Heart right ventricle (tissue), 16 donors: ENCODE results near the gene ARHGAP22. TPM values are rescaled to one million over a fixed set of nuclear protein-coding genes. Genes with fewer than 3 reads are reported as not detected.

ENCODE experiments used
- ATAC-seq, 8 donors: fragments of 200-7000 bp; cut with Tn5 transposase; one replicate each; pipeline ENCODE4 v1.9.1; 2020; ENCODE audit warnings: mild to moderate bottlenecking in 8 of 8, moderate library complexity in 8 of 8, moderate number of reproducible peaks in 1 of 8
- DNase-seq, 2 donors: peaks; one replicate each; pipeline ENCODE4 v3.0.0-alpha.2; 2020
- H3K27ac ChIP-seq, 10 donors: fragments of 200-600 bp; sonication (generic) in 2 of 10; one replicate each; pipeline versions ENCODE4 v1.5.0 to v1.8.0; 2020 to 2022; ENCODE audit warnings: mild to moderate bottlenecking in 3 of 10
- H3K27me3 ChIP-seq, 7 donors: fragments of 200-600 bp; one replicate each; pipeline ENCODE4 v1.8.0; 2021 to 2022; ENCODE audit warnings: mild to moderate bottlenecking in 2 of 7
- H3K36me3 ChIP-seq, 9 donors: fragments of 200-600 bp; sonication (generic) in 1 of 9; one replicate each; pipeline versions ENCODE4 v1.5.0 to v1.8.0; 2020 to 2022; ENCODE audit warnings: mild to moderate bottlenecking in 2 of 9
- H3K4me1 ChIP-seq, 9 donors: fragments of 200-600 bp; sonication (generic) in 1 of 9; one replicate each; pipeline versions ENCODE4 v1.5.0 to v1.8.0; 2020 to 2022; ENCODE audit warnings: mild to moderate bottlenecking in 4 of 9
- H3K4me3 ChIP-seq, 10 donors: fragments of 200-600 bp; sonication (generic) in 2 of 10; one replicate each; pipeline versions ENCODE4 v1.5.0 to v1.8.0; 2020 to 2022; ENCODE audit warnings: mild to moderate bottlenecking in 7 of 10, moderate library complexity in 2 of 10
- H3K9me3 ChIP-seq, 11 donors: fragments of 200-600 bp in 10 of 11; sonication (generic) in 2 of 11; one replicate each; pipeline versions ENCODE4 v1.5.0 to v1.8.0; 2013 to 2022; ENCODE audit warnings: mild to moderate bottlenecking in 2 of 11, control low read depth in 1 of 11, moderate library complexity in 1 of 11
- WGBS, 2 donors: extraction: QIAGEN DNeasy Blood & Tissue Kit; methylation state at CpG; one replicate each; pipeline ENCODE4 v1.1.7; 2013; ENCODE audit warnings: inconsistent platforms in 1 of 2; 5-methylcytosine and 5-hydroxymethylcytosine counted together
- intact Hi-C, 10 donors: fragments of 100-400 bp; cut with DNase I; formaldehyde crosslinking; loops; one replicate each; pipeline versions ENCODE4 v1.11.1 to v1.14.2; 2022
- polyA plus RNA-seq, 2 donors: library from polyadenylated mRNA; stranded (reverse); fragments of 200-250 nt; gene quantifications; one replicate each; pipeline ENCODE4 v1.2.3, GENCODE V29; 2013
- total RNA-seq, 10 donors: library from RNA; stranded (reverse); fragmentation: NEBNext Ultra II Directional in 3 of 10; extraction: Animal tissue kit (Norgen Biotek cat#: 25700) in 3 of 10; gene quantifications; one replicate each; pipeline versions ENCODE4 v1.2.1 to v1.2.4, GENCODE V29; 2021 to 2023
- TF ChIP-seq, protein P1 (sequence below), 9 donors: fragments of 200-600 bp; sonication (generic) in 2 of 9; IDR thresholded peaks; one replicate each; pipeline versions ENCODE4 v1.5.0 to v1.8.0; 2021 to 2022; ENCODE audit warnings: antibody characterized with exemption in 9 of 9, mild to moderate bottlenecking in 5 of 9, moderate library complexity in 1 of 9
- donor health status: Arrhythmogenic right ventricular cardiomyopathy.
- donor health status: ischemic (EF 13 %, LVEDD 7.1; RV severe dilation, severe dysfunction).
- donor health status: healthy with polysubstance abuse.
- donor health status: DM: no; HTN: yes; CAD: no.
- donor health status: DM: no; HTN: no; CAD: no.
- donor health status: ischemic (EF 25% LVEDD 6.9; RV normal size, moderate dysfunction).
- donor health status: ischemic (EF 25% LVEDD 5.7; RV mildly dilated, moderate dysfunction).
- donor health status: healthy.
- donor health status: DM: yes; HTN: yes; CAD: no.
- donor health status: Ischemic cardiomyopathy.
- donor health status: ischemic (EF 35%, LVEDD 5.7; RV mildly dilated, moderate dysfunction).
- donor health status: nonischemic (EF 11% LVEDD 7.7; RV severe dilation, severe dysfunction).
- donor health status: DM: yes; HTN: yes; CAD: no.
- donor health status: PGD.
- donor health status: ischemic (EF 29% LVEDD 5.4; RV normal size, mild dysfunction).
- donor health status: nonischemic (EF 23%, LVEDD 6.1; RV moderate dilation, normal function).

Gene ARHGAP22
- total and polyA plus RNA-seq, 12 donors = 1.5 to 9.3 (median 2.8) TPM

DNA sequence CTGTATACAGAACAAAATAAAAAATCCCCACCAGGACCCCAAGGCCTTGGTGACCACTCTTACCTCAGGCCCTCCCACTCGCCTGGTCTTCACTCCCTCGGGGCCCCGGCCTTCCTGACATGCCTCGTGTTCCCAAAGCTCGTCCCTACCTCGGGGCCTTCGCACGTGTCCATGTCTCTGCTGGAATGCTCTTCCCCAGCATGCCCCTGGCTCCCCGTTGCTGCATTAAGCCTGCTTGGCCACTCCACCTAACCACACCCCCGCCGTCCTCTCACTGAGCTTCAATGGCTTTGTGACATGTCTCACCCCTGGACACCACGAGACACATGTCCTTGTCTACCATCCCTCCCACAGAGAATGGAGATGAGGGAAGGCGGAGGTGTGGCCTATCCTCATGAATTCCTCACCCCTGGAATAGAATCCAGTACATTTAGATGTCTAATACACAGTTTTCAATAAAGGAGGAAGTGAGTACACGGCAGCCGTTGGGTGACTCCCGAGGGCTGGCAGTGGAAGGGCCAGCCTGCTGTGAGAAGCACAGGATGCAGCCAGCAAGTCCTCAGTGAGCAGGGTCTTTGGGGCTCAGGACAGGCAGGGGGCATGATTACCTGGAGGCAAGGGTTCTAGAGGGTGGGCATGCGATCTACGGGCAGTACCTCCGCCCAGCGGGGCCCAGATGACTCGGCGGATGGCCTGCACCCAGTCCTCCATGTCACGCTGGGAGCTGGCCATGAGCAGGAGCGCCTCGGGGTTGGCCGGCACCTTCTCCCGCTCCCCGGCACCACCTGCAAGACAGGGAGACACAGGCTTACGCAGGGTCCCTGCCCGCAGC, 125.7 kb downstream of the ARHGAP22 start:
- TF ChIP-seq, protein P1, sequence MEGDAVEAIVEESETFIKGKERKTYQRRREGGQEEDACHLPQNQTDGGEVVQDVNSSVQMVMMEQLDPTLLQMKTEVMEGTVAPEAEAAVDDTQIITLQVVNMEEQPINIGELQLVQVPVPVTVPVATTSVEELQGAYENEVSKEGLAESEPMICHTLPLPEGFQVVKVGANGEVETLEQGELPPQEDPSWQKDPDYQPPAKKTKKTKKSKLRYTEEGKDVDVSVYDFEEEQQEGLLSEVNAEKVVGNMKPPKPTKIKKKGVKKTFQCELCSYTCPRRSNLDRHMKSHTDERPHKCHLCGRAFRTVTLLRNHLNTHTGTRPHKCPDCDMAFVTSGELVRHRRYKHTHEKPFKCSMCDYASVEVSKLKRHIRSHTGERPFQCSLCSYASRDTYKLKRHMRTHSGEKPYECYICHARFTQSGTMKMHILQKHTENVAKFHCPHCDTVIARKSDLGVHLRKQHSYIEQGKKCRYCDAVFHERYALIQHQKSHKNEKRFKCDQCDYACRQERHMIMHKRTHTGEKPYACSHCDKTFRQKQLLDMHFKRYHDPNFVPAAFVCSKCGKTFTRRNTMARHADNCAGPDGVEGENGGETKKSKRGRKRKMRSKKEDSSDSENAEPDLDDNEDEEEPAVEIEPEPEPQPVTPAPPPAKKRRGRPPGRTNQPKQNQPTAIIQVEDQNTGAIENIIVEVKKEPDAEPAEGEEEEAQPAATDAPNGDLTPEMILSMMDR (IDR thresholded peaks at IDR 0.05) = no peak
- ATAC-seq (no peak), DNase-seq (no peak)
- intact Hi-C loops = loop anchor here in 1 of 10 donors (5.0 kb wide), 1 partner anchor 102 kb away; no protein-coding TSS in a partner anchor
- Histone ChIP-seq H3K27ac (no peak overlapping the region), H3K27me3 (no peaks in the 10 kb centered on the region), H3K4me1 (peaks cover 0 to 12% (median 0%) of the 10 kb centered on the region in 9 donors), H3K9me3 (no peaks in the 10 kb centered on the region), H3K4me3 (no peak overlapping the region), H3K36me3 (peaks cover 0 to 2% (median 0%) of the 10 kb centered on the region in 9 donors)
- 84 to 87% methylated on average over 30 of the region's 30 CpGs for WGBS, 2 donors

DNA sequence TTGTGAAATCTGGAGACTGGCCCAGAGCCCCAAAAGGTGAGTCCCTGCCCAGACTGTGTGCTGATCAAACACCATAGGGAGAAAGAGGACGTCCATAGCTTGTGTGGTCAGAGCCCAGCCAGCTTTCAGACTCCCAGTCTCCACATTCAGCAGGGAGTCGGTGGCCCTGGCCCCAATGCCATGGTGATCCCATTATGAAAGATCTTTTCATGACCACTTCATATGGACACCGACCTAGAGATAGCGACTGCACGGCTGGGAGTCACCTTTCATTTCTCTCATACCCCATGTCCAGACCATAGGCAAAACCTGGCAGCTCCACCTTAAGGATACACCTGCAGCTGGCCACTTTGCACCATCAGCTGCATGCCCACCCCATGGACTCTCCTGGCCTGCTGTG, 126.4 kb downstream of the ARHGAP22 start:
- TF ChIP-seq, protein P1 (IDR thresholded peaks at IDR 0.05) = no peak
- Histone ChIP-seq H3K4me3 (no peak overlapping the region), H3K9me3 (no peaks in the 10 kb centered on the region), H3K4me1 (peaks cover 0 to 12% (median 0%) of the 10 kb centered on the region in 9 donors), H3K27ac (no peak overlapping the region), H3K36me3 (peaks cover 0 to 2% (median 0%) of the 10 kb centered on the region in 9 donors), H3K27me3 (no peaks in the 10 kb centered on the region)
- DNase-seq = no peak
- 94 to 95% methylated on average over 5 of the region's 5 CpGs for WGBS, 2 donors
- intact Hi-C loops = loop anchor here in 1 of 10 donors (5.0 kb wide), 1 partner anchor 101 kb away; no protein-coding TSS in a partner anchor
- ATAC-seq = no peak

DNA sequence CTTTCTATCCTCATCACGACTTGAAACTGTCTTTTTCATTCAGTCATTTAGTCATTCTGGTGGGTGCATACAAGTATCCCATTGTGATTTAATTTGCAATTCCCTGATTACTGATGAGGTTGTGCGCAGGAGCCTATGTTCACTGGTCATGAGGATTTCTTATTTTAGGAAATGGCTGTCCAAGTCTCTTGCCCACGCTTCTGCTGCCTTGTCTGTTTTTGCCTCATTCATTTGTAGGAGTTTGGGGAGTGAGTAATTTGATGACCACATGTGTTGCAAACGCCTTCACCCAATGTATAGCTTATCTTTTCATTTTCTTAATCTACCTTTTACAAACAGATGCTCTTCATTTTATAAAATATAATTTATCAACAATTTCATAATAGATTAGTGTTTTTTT, 127.3 kb downstream of the ARHGAP22 start:
- Histone ChIP-seq H3K27ac (no peak overlapping the region), H3K9me3 (peaks cover 0 to 6% (median 0%) of the 10 kb centered on the region in 11 donors), H3K4me3 (no peak overlapping the region), H3K4me1 (peaks cover 0 to 12% (median 0%) of the 10 kb centered on the region in 9 donors), H3K36me3 (peaks cover 0 to 2% (median 0%) of the 10 kb centered on the region in 9 donors), H3K27me3 (no peaks in the 10 kb centered on the region)
- no peak for ATAC-seq
- DNase-seq = no peak
- intact Hi-C loops = loop anchor here in 1 of 10 donors (5.0 kb wide), 1 partner anchor 100 kb away; no protein-coding TSS in a partner anchor
- 79 to 90% methylated on average over 4 of the region's 4 CpGs for WGBS, 2 donors
- TF ChIP-seq, protein P1 (IDR thresholded peaks at IDR 0.05) = no peak

DNA sequence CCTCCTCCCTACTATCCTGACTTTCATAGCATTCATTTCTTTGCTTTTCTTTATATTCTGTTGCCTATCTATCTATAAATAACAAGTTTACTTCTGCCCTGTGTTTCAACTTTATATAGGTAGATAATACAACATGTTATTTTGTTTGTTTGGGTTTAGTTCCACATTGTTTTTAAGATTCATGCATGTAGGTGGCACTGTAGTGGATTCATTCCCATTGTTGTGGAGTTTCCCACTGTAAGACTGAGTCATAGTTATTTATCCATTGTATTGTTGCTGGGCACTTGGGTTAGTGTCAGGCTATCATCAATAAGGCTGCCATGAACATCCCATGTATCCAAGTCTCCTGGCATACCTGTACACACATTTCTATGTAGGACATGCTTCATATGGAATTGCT, 127.7 kb downstream of the ARHGAP22 start:
- no peak for ATAC-seq
- intact Hi-C loops = loop anchor here in 1 of 10 donors (5.0 kb wide), 1 partner anchor 100 kb away; no protein-coding TSS in a partner anchor
- Histone ChIP-seq H3K9me3 (peaks cover 0 to 7% (median 0%) of the 10 kb centered on the region in 11 donors), H3K4me1 (peaks cover 0 to 12% (median 0%) of the 10 kb centered on the region in 9 donors), H3K36me3 (peaks cover 0 to 2% (median 0%) of the 10 kb centered on the region in 9 donors), H3K27ac (no peak overlapping the region), H3K27me3 (no peaks in the 10 kb centered on the region), H3K4me3 (no peak overlapping the region)
- TF ChIP-seq, protein P1 (IDR thresholded peaks at IDR 0.05) = no peak
- no peak for DNase-seq
